OCI-M2 (cell line): ENCODE data around the gene SPATA22.
"Not testable (repeated sequence)": the region's sequence is repeated elsewhere in the genome, so short reads cannot be mapped to it uniquely, and the experiment has no call there.

Source experiments
- DNase-seq: peaks from one replicate; lab custom pipeline; 2025; ENCODE audit not compliant: unreplicated experiment; lab: John Stamatoyannopoulos, UW

Gene SPATA22

DNA sequence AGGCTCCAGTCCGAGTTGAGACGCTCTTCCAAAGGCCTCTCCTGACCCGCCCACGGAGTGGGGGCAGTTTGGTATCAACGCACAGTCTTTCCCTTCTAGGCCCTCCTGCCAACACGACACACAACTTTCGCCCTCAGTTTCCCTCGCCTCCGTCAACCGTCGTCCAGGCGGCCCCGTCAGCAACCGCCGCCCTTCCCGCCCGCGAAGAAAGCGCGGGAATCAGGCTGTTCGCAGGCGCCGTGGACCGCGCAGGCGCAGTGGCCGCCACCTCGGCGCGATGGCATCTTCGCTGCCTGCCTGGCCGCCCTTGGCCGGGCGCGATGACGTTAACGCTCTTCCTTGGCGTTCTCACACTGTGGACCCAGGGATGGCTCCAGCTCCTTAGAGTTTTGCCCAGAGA lies at the start of gene SPATA22:
TSS of gene SPATA22 (minus strand) at position 221 of the 400 bp plus-strand sequence. CDS start 2,494 bp downstream, outside the sequence.
- DNase-seq: no peak

- not testable (repeated sequence) for DNase-seq
Measured at GRCh38 chr17:3519472-3519871, 47.9 kb upstream of the SPATA22 start.

DNA sequence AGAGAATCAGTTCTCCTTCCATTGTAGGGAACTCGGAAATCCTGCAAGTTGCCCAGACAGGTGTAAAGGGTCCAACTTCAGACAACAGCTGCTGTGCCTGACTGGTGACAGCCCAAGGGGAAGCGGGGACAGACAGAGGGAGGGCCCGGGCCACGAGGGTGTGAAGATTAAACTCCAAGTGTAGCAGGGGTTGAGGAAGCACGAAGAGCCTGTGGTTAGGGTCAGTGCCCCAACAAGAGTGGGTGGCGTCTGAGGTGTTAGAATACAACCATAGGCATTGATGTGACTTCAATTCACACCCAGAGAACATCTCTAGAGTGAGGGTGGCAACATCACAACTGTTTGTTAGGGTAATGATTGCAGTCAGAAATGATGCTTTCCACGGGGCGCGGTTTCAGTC lies 43.3 kb upstream of the SPATA22 start:
- DNase-seq: no peak

DNA sequence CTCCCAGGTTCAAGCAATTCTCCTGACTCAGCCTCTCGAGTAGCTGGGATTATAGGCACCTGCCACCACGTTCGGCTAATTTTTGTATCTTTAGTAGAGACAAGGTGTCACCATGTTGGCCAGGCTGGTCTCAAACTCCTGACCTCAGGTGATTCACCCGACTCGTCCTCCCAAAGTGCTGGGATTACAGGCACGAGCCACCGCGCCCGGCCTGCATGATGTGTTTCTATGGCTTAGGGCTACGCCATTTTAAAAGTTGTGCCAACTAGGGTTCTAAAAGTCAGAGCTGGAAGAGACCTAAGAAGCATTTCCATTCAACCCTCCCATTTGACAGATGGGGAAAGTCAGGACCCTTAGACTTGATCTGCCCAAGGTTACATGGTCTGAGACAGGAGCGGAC lies 42.5 kb upstream of the SPATA22 start:
- not testable (repeated sequence) for DNase-seq

- DNase-seq: no peak
Measured at GRCh38 chr17:3513305-3514035, 41.9 kb upstream of the SPATA22 start.

DNA sequence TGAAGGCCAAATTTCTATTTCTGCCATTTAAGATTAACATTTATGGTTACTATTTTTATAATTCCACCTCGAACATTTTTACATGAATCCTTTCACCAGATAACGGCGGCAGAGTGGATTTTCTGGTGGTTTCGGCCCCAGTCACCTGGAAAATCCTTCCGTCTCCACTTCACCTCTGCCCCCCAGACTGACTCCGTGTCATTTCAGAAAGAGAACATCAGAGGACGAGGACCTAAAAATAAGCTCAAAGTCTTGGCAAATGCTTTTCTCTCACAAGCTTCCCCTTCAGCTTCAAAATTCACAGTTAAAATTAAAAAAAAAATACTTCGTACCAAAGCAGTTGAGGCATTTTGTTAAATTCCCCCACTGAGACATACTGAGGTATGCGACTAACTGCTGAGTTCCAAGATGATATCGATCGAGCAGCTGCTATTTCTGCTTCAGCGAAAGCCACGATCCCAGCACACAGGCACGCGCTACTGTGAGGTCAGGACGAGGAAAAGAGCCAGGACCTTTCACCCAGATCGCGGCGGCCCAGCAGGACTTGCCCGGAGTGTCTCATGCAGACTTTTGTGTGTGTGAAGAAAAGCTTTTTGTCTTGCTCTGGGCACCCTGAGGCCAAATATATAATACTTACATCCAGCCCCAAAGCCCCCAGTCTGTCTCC lies 41.0 kb upstream of the SPATA22 start:
- DNase-seq: no peak

DNA sequence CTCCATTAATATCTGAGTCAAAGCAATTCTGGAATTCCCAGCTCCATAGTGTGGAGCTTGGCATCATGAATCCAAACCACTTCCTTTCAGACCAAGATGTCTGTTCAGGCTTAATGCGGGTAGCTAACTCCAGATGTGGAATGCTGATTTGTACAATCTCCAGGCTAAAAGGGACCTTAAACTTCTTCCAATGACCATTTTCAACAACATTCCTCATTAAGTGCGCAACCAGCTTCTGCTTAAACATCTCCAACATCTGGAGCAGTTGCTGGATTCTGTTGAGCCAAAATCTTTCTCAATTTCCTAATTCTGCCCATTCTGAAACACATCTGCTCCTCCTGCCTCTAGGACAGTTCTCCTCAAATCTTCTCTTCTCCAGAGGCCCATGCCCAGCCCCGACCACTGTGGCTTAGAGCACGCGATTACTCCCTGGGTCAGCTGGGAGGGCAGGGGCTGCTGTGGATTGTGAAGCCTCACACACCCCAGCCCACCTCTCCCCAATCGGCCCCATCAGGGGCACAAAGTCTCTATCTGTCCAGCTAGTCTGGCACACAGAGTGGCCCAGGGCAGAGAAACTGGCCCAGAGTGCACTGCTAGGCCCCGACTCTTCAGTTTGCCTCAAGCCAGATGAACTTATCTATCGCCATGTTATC lies 40.4 kb upstream of the SPATA22 start:
- DNase-seq: no peak

- no peak for DNase-seq
Measured at GRCh38 chr17:3510090-3510489, 38.5 kb upstream of the SPATA22 start.

GRCh38 chr17:3507869-3508268 lies 36.2 kb upstream of the SPATA22 start:
- no peak for DNase-seq

DNA sequence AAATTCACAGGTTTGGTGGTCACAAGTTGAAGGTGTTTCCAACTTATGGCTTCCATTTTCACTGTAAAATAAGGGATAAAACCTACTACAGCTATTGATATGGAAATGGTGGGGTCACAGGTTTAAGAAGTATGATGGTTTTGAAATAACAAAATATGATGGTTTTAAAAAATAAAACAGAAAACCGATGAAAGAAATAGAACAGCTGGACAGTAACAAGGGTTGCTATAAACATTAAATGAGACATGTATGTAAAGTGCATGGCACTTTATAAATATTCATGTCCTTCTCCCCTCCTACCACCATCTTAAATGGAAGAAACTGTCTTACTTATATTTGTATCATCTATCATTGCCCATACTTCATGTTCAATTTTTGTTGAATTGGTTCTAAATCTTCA lies 35.5 kb upstream of the SPATA22 start:
- no peak for DNase-seq

DNA sequence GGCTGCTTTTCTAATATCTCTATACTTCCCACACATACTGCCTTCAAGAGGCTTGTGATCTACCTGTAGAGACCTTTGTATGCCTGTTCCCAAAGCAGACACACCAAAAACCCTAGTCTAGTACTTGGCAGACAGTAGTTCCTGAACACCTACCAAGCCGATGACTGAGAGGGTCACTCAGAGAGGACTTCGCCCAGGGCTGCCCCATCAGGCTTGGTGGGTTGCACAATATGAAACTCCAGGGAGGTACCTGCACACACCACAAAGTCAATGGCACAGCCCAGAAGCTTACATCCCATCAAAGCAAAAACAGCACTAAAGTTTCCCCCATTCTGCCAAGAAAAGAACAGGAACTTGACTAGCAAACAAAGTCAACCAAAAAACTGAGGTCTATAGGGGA lies 34.4 kb upstream of the SPATA22 start:
- DNase-seq: no peak

DNA sequence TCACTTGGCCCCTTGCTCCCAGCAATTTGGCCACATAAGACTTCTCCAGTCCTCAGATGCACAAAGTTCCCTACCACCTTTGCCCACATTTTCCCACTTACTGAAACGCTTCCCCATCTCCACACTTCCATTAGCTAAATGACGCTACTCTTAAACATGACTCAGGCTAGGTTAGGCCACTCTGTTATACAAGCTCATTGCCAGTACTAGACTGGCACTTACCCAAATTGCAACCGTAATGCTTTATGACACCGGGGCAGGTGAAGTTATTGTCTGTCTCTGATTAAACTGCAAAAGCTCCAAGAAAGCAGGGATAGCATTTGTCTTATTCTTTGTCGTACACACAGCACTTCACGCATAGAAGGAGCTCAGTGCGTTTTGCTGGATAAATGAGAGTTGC lies 33.4 kb upstream of the SPATA22 start:
- DNase-seq: no peak

DNA sequence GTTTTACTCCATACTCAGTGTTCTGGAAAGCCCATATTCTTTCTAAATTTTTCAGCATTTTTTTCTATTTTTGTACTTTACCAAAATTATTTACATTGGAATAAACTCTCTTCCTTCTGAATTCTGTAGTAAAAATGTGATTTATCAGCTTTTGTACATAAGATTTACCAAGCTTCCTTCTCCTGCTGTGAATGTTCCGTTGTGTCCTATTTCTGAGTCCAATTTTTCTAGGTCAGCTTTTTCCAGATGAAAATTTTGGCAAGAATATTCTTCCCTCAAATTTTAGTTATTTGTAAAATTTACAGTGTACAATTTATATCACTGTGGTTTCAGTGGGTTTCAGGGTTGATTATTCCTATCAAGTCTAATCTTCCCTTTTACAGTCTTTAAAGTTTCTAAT lies 31.7 kb upstream of the SPATA22 start:
- no peak for DNase-seq

DNA sequence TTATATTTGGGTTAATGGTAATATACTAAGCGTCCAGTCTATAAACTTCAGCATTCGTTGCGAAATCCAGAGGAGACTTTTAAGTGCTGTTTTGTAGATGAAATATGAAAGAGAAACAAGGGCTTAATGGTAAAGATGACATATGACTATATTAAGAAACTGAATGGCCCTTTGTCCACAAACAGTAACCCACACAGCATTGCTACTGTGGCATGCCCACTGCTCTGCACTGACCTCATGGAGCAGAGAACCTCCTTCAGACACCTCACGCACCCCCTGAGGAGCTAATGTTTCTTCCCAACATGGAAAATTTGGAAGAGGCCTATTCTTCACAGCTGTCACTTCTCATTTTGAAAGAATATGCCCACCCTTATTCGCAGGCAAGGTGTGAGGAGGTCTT lies 30.8 kb upstream of the SPATA22 start:
- no peak for DNase-seq

DNA sequence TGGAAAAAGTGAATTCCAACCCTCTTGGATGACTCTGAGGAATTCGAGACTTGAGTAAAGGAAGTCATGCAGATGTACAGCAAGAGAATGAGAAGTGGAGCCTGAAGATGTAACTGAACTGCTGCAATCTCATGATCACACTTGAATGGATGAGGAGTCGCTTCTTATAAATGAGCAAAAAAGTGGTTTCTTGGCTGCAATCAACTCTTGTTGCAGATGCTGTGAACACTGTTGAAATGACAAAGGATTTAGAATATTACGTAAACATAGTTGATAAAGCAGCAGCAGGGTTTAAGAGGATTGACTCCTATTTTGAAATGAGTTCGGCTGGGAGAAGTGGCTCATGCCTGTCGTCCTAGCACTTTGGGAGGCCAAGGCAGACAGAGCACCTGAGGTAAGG lies 29.7 kb upstream of the SPATA22 start:
- no peak for DNase-seq

DNA sequence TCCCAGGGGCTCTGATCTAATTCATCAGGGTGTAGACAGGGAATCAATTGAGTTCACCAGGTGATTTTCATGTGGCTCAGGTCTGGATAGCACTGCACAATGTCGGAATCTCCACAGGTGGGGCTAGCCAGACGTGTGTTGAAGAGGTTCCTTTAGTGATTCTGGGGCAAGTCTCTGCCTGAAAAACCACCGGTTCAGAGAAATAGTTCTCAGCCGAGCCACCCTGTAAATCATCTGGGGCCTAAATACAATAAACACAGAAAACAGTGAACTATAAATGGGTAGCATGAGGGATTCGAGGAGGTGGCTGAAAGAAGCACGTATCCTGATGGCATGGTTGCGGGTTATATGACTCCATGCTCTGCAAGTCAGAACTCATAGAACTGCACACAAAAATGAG lies 25.5 kb upstream of the SPATA22 start:
- no peak for DNase-seq

DNA sequence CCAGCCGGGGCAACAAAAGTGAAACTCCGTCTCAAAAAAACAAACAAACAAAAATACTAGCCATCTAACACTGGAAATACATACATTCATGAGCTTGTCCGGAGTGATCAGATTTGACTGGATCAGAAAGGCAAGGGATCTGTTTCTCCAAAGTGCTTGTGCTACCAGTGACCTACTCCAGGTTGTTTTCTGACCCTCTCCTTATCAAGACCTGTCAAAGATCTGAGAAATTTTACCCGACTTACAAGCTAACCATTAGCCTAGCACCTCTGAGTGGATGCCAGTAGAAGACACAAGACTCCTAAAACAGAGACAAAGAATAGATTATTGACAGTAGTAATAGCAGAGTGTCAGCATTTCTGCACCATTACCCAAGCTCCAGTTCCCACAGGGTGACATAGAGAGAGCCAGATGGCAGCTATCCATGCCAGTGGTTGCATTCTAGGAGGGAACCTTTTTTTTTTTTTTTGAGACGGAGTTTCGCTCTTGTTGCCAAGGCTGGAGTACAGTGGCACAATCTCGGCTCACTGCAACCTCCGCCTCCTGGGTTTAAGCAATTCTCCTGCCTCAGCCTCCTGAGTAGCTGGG lies 14.0 kb upstream of the SPATA22 start:
- DNase-seq: no peak

DNA sequence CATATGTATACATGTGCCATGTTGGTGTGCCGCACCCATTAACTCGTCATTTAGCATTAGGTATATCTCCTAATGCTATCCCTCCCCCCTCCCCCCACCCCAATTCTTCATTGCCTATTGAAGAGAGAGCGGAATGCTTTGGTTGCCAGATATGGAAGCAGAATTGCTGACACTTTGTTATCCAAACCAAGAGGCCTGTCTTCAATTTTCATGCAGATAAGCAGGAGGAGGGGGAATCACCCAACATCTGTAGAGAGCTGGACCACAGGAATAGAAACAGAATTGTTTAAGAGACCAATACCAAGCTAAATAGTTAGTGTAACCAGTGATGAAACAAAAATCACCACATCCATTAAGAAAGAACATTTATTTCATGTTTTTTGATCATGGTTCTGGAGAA lies 11.2 kb upstream of the SPATA22 start:
- no peak for DNase-seq

GRCh38 chr17:3479988-3480387 lies 8.4 kb upstream of the SPATA22 start:
- no peak for DNase-seq

GRCh38 chr17:3475812-3476610 lies 4.4 kb upstream of the SPATA22 start, which contains the start of gene ASPA:
TSS of gene ASPA (plus strand) at chr17:3475997. CDS start at chr17:3476160, 163 bp downstream.
- DNase-seq: no peak

DNA sequence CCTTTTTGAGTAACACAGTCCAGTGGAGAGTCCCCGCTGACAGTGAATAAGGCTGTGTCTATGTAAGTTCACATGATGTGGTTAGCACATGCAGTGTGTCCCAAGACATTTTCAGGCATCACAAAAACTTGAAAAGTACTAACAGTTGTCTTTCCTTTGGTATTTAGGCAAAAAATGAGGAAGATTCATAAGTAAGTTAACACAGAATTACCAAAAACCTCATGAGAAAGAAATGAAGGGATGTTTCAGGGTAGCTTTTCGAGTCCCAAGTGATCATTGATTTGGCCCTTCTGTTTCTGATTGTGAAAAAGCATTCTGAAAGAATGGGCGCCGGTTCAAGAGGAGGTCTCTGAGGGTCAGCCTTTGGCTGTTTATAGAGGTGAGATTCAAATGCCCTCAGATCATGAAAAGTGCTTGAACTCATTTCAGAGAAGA lies 3.6 kb upstream of the SPATA22 start:
- no peak for DNase-seq
